ENCODE results near the gene CPNE5.

The CPNE5 gene

DNA sequence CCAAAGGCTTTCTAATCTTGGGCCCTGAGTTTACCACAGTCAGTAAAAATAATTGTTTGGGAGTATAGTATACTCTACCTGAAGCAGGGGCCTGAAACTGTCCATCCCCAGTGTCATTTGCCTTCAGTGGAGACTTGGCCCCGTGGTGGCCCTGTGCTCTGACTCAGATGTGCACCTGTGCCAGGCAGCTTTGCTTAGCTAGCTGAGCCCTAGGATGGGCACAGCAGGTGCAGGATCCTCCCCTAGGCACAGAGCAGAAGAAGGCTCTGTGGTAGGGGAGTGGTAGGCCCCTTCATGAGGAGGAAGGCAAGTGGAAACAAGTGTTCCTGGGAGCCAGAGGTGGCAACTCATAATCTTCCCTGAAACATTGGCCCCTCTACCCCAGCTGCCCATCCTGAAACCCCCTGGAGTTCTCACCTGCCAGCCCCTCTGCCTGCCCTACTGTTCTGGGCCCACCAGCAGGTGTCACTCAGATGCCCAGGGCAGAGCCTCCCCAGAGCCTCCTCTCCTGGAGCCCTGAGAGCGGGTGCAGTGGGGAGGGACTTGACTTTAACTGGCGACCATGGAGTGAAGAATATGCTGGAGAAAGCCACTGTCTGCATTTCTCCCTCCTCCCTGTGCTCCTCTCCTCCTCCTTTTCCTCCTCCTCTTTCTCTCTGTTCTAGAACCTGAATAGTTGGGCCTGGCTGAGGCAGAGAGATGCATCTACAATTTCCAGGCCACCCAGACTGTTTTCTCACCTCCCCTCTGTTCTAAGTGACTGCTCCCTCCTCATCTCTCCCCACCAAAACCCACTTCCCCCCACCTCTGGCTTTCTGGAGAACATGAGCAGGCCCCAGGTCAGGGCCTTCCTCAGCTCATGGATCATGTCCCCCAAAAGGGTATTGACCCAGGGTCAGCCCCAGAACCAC, 2.9 kb downstream of the CPNE5 start:
- no peak overlapping the region for H3K4me3 Mint-ChIP-seq
- H3K4me1 Mint-ChIP-seq (ENCODE audit: low read depth) = peaks cover 7% of the 10 kb centered on the region
- H3K27ac Mint-ChIP-seq = no peak overlapping the region
- no peak for DNase-seq (ENCODE audit: low spot score)
- H3K27me3 Mint-ChIP-seq (ENCODE audit: low read depth) = peaks cover 49% of the 10 kb centered on the region
- no peaks in the 10 kb centered on the region for H3K9me3 Mint-ChIP-seq
- no peaks in the 10 kb centered on the region for H3K36me3 Mint-ChIP-seq (ENCODE audit: low read depth)

- H3K4me3 Mint-ChIP-seq = no peak overlapping the region
- H3K27me3 Mint-ChIP-seq (ENCODE audit: low read depth) = peaks cover 36% of the 10 kb centered on the region
- no peaks in the 10 kb centered on the region for H3K9me3 Mint-ChIP-seq
- no peaks in the 10 kb centered on the region for H3K36me3 Mint-ChIP-seq (ENCODE audit: low read depth)
- H3K4me1 Mint-ChIP-seq (ENCODE audit: low read depth) = peaks cover 4% of the 10 kb centered on the region
- no peak overlapping the region for H3K27ac Mint-ChIP-seq
- DNase-seq (ENCODE audit: low spot score) = no peak
Measured at GRCh38 chr6:36834576-36835341, 4.5 kb downstream of the CPNE5 start.

DNA sequence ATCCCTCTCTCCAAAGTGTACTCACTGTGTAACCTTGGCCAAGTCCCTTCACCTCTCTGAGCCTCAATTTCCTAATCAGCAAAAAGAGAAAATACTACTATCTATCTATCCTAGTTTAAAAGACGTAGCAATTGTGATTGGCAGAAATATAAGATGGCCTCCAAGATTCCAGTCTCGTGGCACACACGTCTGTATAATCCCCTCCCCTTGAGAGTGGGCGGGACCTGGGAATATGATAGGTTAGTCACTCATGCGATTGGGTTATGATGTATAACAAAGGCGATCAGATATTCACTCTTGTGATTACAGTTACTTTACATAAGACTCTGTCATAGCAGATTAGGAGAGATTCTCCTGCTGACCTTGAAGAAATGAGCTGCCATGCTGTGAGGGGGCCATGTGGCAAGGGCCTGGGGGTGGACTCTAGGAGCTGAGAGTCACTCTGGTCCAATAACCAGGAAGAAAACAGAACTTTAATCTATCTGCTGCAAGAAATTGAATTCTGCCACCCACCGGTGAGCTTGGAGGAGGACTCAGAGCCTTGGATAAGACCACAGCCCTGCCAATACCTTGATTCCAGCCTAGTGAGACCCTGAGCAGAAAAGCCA, 6.0 kb downstream of the CPNE5 start:
- Mint-ChIP-seq H3K4me1 (ENCODE audit: low read depth) (no peaks in the 10 kb centered on the region), H3K27ac (no peak overlapping the region), H3K36me3 (ENCODE audit: low read depth) (no peaks in the 10 kb centered on the region), H3K27me3 (ENCODE audit: low read depth) (peaks cover 26% of the 10 kb centered on the region), H3K9me3 (no peaks in the 10 kb centered on the region), H3K4me3 (no peak overlapping the region)
- DNase-seq (ENCODE audit: low spot score) = no peak

GRCh38 chr6:36832313-36832712, 6.9 kb downstream of the CPNE5 start:
- H3K4me3 Mint-ChIP-seq = no peak overlapping the region
- H3K9me3 Mint-ChIP-seq = no peaks in the 10 kb centered on the region
- H3K27me3 Mint-ChIP-seq (ENCODE audit: low read depth) = peaks cover 16% of the 10 kb centered on the region
- H3K36me3 Mint-ChIP-seq (ENCODE audit: low read depth) = no peaks in the 10 kb centered on the region
- DNase-seq (ENCODE audit: low spot score) = no peak
- H3K27ac Mint-ChIP-seq = no peak overlapping the region
- H3K4me1 Mint-ChIP-seq (ENCODE audit: low read depth) = peaks cover 6% of the 10 kb centered on the region

GRCh38 chr6:36830577-36830976, 8.7 kb downstream of the CPNE5 start:
- no peaks in the 10 kb centered on the region for H3K9me3 Mint-ChIP-seq
- H3K27ac Mint-ChIP-seq = no peak overlapping the region
- H3K4me3 Mint-ChIP-seq = no peak overlapping the region
- H3K4me1 Mint-ChIP-seq (ENCODE audit: low read depth) = peaks cover 7% of the 10 kb centered on the region
- peaks cover 6% of the 10 kb centered on the region for H3K27me3 Mint-ChIP-seq (ENCODE audit: low read depth)
- DNase-seq (ENCODE audit: low spot score) = no peak
- H3K36me3 Mint-ChIP-seq (ENCODE audit: low read depth) = no peaks in the 10 kb centered on the region

GRCh38 chr6:36829919-36830544, 9.2 kb downstream of the CPNE5 start:
- no peak overlapping the region for H3K4me3 Mint-ChIP-seq
- peaks cover 7% of the 10 kb centered on the region for H3K4me1 Mint-ChIP-seq (ENCODE audit: low read depth)
- no peak overlapping the region for H3K27ac Mint-ChIP-seq
- no peaks in the 10 kb centered on the region for H3K9me3 Mint-ChIP-seq
- H3K27me3 Mint-ChIP-seq (ENCODE audit: low read depth) = peaks cover under 1% of the 10 kb centered on the region
- no peaks in the 10 kb centered on the region for H3K36me3 Mint-ChIP-seq (ENCODE audit: low read depth)
- DNase-seq (ENCODE audit: low spot score) = no peak

GRCh38 chr6:36827261-36828079, 11.8 kb downstream of the CPNE5 start:
- Mint-ChIP-seq H3K27ac (no peak overlapping the region), H3K4me1 (ENCODE audit: low read depth) (peaks cover 7% of the 10 kb centered on the region), H3K9me3 (no peaks in the 10 kb centered on the region), H3K4me3 (no peak overlapping the region), H3K27me3 (ENCODE audit: low read depth) (no peaks in the 10 kb centered on the region), H3K36me3 (ENCODE audit: low read depth) (no peaks in the 10 kb centered on the region)
- DNase-seq (ENCODE audit: low spot score) = peak; percentile 31

DNA sequence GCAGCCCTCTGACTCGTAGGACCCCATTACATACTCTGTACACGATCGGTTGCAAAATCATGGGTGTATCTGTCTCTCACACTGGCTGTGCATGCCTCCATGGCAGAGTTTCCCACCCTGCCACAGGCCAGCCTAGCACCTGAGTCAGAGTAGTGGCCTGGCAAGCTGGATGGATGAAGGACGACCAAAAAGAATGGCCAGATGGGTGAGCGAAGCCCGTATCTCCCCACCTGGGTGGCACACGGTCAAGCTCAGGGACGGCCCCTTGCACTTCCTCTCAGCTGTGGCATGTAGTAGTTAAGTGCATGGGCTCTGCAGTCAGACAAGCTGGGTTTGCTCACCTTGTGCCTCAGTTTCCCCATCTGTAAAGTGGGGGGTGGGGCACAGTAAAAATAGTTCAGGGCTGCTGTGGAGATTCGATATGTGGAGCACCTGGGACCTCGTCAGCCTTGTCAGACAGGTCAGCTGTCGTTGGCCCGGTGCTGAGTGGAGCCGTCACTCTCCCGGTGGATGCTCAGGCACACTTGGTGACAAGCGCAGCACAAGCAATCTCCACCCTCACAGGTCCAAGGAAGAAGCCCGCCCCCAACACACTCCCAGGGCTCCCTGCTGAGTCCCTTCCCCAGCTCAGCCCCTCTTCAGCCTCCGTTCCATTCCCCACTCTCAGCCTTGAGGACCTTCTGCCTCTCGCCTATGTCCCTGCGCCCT, 12.6 kb downstream of the CPNE5 start:
- no peaks in the 10 kb centered on the region for H3K9me3 Mint-ChIP-seq
- no peaks in the 10 kb centered on the region for H3K27me3 Mint-ChIP-seq (ENCODE audit: low read depth)
- no peak overlapping the region for H3K27ac Mint-ChIP-seq
- H3K36me3 Mint-ChIP-seq (ENCODE audit: low read depth) = no peaks in the 10 kb centered on the region
- no peak for DNase-seq (ENCODE audit: low spot score)
- no peak overlapping the region for H3K4me3 Mint-ChIP-seq
- peaks cover 9% of the 10 kb centered on the region for H3K4me1 Mint-ChIP-seq (ENCODE audit: low read depth)

DNA sequence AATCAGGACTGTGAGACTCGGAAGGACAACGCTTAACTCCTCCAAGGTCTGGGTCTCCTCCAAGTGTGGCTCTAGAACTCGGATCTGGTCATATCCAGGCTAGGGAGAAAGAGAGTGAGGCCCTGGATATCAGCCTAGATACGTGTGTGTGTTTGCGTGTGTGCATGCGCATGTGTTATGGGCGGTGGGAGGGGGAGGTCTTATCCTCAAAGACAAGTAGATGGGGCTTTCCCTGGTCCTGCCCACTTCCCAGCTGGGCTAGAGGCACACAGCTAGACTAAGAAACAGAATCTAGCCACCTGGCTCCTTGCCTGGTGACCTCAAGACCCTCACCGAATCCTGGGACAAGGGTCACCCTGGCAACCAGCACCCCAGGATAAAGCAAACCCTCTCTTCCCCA, 13.2 kb downstream of the CPNE5 start:
- H3K4me3 Mint-ChIP-seq = no peak overlapping the region
- H3K4me1 Mint-ChIP-seq (ENCODE audit: low read depth) = peaks cover 9% of the 10 kb centered on the region
- DNase-seq (ENCODE audit: low spot score) = no peak
- H3K36me3 Mint-ChIP-seq (ENCODE audit: low read depth) = no peaks in the 10 kb centered on the region
- no peak overlapping the region for H3K27ac Mint-ChIP-seq
- no peaks in the 10 kb centered on the region for H3K27me3 Mint-ChIP-seq (ENCODE audit: low read depth)
- H3K9me3 Mint-ChIP-seq = no peaks in the 10 kb centered on the region

DNA sequence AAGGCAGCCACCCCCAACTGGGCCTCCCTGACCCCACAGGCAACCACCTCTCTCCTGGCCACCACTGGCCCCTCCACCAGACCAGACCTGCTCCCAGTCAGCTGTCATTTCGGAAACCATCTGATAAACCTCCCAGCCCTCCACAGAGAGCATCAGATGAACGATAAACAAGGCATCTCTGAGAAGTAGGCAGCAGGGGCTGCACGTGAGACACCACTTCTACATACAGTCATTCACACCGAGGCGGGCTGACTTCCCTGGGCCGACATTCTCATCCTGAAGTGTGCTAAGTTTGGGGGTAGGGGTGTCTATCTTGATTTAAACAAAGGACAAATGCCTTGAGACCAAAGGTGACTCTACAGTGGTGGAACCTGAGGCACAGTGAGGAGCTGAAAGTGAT, 13.8 kb downstream of the CPNE5 start:
- peaks cover 9% of the 10 kb centered on the region for H3K4me1 Mint-ChIP-seq (ENCODE audit: low read depth)
- no peaks in the 10 kb centered on the region for H3K27me3 Mint-ChIP-seq (ENCODE audit: low read depth)
- no peak overlapping the region for H3K4me3 Mint-ChIP-seq
- H3K9me3 Mint-ChIP-seq = no peaks in the 10 kb centered on the region
- no peak overlapping the region for H3K27ac Mint-ChIP-seq
- no peak for DNase-seq (ENCODE audit: low spot score)
- no peaks in the 10 kb centered on the region for H3K36me3 Mint-ChIP-seq (ENCODE audit: low read depth)

DNA sequence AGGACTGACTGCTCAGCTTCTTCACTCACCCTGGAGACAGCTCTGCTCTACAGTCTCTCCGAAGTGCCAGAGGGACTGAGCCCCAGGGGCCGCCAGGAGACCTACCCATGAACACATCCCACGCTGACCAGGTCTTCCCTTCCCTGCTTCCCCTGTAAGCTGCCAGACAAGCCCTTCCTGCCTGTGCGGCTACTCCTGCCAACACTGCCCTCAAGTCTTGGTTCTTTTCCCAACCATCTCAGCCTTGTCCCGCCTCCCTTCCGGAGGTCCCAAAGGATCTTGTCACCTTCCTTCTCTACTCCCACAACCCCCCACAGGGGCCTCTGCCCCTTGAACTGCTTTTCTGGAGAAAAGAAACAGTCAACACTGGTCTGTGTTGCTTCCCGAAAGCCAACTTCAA, 15.0 kb downstream of the CPNE5 start:
- no peaks in the 10 kb centered on the region for H3K9me3 Mint-ChIP-seq
- no peaks in the 10 kb centered on the region for H3K27me3 Mint-ChIP-seq (ENCODE audit: low read depth)
- no peak for DNase-seq (ENCODE audit: low spot score)
- no peaks in the 10 kb centered on the region for H3K36me3 Mint-ChIP-seq (ENCODE audit: low read depth)
- H3K4me1 Mint-ChIP-seq (ENCODE audit: low read depth) = peaks cover 9% of the 10 kb centered on the region
- H3K27ac Mint-ChIP-seq = no peak overlapping the region
- H3K4me3 Mint-ChIP-seq = no peak overlapping the region

DNA sequence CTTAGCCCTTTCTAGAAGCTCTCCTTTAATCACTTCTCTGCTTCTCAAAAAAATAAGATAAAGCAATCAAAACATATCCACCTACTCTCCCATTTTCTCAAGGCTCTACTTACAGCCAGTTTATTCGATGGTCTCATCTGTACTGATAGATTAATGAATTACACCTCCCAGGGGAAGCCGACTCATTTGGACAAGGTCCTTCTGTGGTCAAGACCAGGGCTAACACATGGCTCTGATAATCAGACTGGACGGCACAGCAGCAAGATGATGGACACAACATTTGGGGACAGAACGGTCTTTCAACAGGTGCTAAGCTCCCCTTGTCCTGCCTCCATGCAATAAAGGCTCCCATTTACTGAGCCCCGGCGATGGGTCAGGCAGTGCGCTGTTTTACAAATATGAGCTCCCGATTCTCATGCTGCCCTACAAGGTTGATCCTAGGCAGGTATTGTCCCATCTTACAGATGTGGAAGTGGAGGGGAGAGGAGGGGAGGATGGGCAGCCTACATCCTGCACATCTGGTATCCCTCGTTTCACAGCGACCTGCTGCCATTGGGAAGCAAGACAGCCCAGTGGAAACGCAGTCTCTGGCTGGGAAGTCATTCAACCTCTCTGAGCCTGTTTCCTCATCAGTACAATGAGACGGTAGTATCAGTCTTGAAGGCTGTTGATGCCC, 15.7 kb downstream of the CPNE5 start:
- H3K4me3 Mint-ChIP-seq = no peak overlapping the region
- DNase-seq (ENCODE audit: low spot score) = no peak
- H3K27me3 Mint-ChIP-seq (ENCODE audit: low read depth) = no peaks in the 10 kb centered on the region
- H3K27ac Mint-ChIP-seq = no peak overlapping the region
- H3K9me3 Mint-ChIP-seq = no peaks in the 10 kb centered on the region
- H3K36me3 Mint-ChIP-seq (ENCODE audit: low read depth) = no peaks in the 10 kb centered on the region
- peaks cover 9% of the 10 kb centered on the region for H3K4me1 Mint-ChIP-seq (ENCODE audit: low read depth)
